Uterus (tissue), 4 donors: Measurements from ENCODE around the gene TLE5. TPM values are rescaled to one million over a fixed set of nuclear protein-coding genes. Genes with fewer than 3 reads are reported as not detected.
"Not testable (repeated sequence)": the region's sequence is repeated elsewhere in the genome, so short reads cannot be mapped to it uniquely, and the experiment has no call there.

ENCODE experiments used
- DNase-seq, 2 donors: peaks; one replicate each; pipeline ENCODE4 v3.0.0-alpha.2; 2019 to 2020
- H3K27ac ChIP-seq, 2 donors: fragments of 200-600 bp; sonication (generic); 1 replicate in 1 of 2; 2 replicates in 1 of 2; pipeline ENCODE4 v1.5.1; 2016 to 2018
- H3K27me3 ChIP-seq, 2 donors: fragments of 200-600 bp; sonication (generic); one replicate each; pipeline ENCODE4 v1.5.1; 2018 to 2019; ENCODE audit warnings: control low read depth in 1 of 2
- H3K36me3 ChIP-seq, 2 donors: fragments of 200-600 bp; sonication (generic); one replicate each; pipeline ENCODE4 v1.5.1; 2019; ENCODE audit warnings: control low read depth in 1 of 2
- H3K4me1 ChIP-seq, 2 donors: fragments of 200-600 bp; sonication (generic); one replicate each; pipeline ENCODE4 v1.5.1; 2018 to 2019; ENCODE audit warnings: control low read depth in 1 of 2
- H3K4me3 ChIP-seq, 2 donors: fragments of 200-600 bp; sonication (generic); 1 replicate in 1 of 2; 2 replicates in 1 of 2; pipeline ENCODE4 v1.5.1; 2018 to 2019; ENCODE audit warnings: mild to moderate bottlenecking in 1 of 2
- H3K9me3 ChIP-seq, 2 donors: fragments of 200-600 bp; sonication (generic); one replicate each; pipeline ENCODE4 v1.5.1; 2019; ENCODE audit warnings: control low read depth in 1 of 2
- CTCF ChIP-seq, 4 experiments: fragments of 200-600 bp in 2 of 4; fragments of 450-650 bp in 2 of 4; sonication (generic) in 2 of 4; IDR thresholded peaks; one replicate each; pipeline ENCODE4 v1.5.1; 2016 to 2019; ENCODE audit warnings: antibody characterized with exemption in 4 of 4, mild to moderate bottlenecking in 2 of 4, moderate library complexity in 1 of 4
- POLR2A ChIP-seq, 2 donors: fragments of 450-650 bp; IDR thresholded peaks; one replicate each; pipeline ENCODE4 v1.6.1; 2016; ENCODE audit warnings: antibody characterized with exemption in 2 of 2, mild to moderate bottlenecking in 1 of 2, moderate library complexity in 1 of 2
- intact Hi-C: fragments of 100-400 bp; cut with DNase I; formaldehyde crosslinking; loops from one replicate; pipeline ENCODE4 v1.15.1; 2023; ENCODE audit warnings: low total_unique reads
- total RNA-seq, 4 donors: library from RNA; depleted of rRNA in 3 of 4; stranded (reverse); fragments of >200 nt in 3 of 4; gene quantifications; one replicate each; pipeline versions ENCODE4 v1.1.0 to v1.2.4, GENCODE V29; 2014 to 2023
- donor health status: DM: yes; HTN: yes; CAD: no.

The TLE5 gene
- total RNA-seq, 4 donors from 2014 or later, result 86.1 to 644 (median 429) TPM

GRCh38 chr19:3015126-3016057 is 46.9 kb downstream of the TLE5 start:
- Histone ChIP-seq H3K9me3 (no peaks in the 10 kb centered on the region), H3K27me3 (no peaks in the 10 kb centered on the region), H3K4me3 (no peak overlapping the region), H3K4me1 (no peaks in the 10 kb centered on the region), H3K36me3 (no peaks in the 10 kb centered on the region), H3K27ac (no peak overlapping the region)
- intact Hi-C loops, result no loop called here
- DNase-seq, result no peak
- TF ChIP-seq POLR2A (IDR thresholded peaks at IDR 0.05) (no peak), CTCF (IDR thresholded peaks at IDR 0.05) (no peak)

GRCh38 chr19:3014135-3014534 is 48.2 kb downstream of the TLE5 start:
- DNase-seq, result no peak
- Histone ChIP-seq H3K4me1 (no peaks in the 10 kb centered on the region), H3K27ac (no peak overlapping the region), H3K27me3 (no peaks in the 10 kb centered on the region), H3K4me3 (no peak overlapping the region), H3K36me3 (no peaks in the 10 kb centered on the region), H3K9me3 (no peaks in the 10 kb centered on the region)
- no peak for TF ChIP-seq POLR2A (IDR thresholded peaks at IDR 0.05)
- TF ChIP-seq CTCF (IDR thresholded peaks at IDR 0.05), result no peak
- intact Hi-C loops, result no loop called here

- Histone ChIP-seq H3K27ac (no peak overlapping the region), H3K27me3 (no peaks in the 10 kb centered on the region), H3K9me3 (no peaks in the 10 kb centered on the region), H3K36me3 (no peaks in the 10 kb centered on the region), H3K4me3 (no peak overlapping the region), H3K4me1 (no peaks in the 10 kb centered on the region)
- intact Hi-C loops, result no loop called here
- TF ChIP-seq POLR2A (IDR thresholded peaks at IDR 0.05) (no peak), CTCF (IDR thresholded peaks at IDR 0.05) (no peak)
- DNase-seq, result no peak
These were observed 49.0 kb downstream of the TLE5 start for GRCh38 chr19:3013263-3013725.

- Histone ChIP-seq H3K4me3 (no peak overlapping the region), H3K27ac (no peak overlapping the region)
- intact Hi-C loops, result no loop called here
These were observed 49.6 kb downstream of the TLE5 start for GRCh38 chr19:3012621-3013262.

GRCh38 chr19:3012059-3012458 is 50.2 kb downstream of the TLE5 start:
- H3K9me3 ChIP-seq, H3K36me3 ChIP-seq, H3K27ac ChIP-seq, DNase-seq, H3K4me3 ChIP-seq, H3K4me1 ChIP-seq, intact Hi-C loops, H3K27me3 ChIP-seq: not testable (repeated sequence)

More at GRCh38 chr19:3012621-3013262, 49.6 kb downstream of the TLE5 start:
- no peak for DNase-seq
- Histone ChIP-seq H3K27me3 (no peaks in the 10 kb centered on the region), H3K4me1 (no peaks in the 10 kb centered on the region), H3K9me3 (no peaks in the 10 kb centered on the region), H3K36me3 (no peaks in the 10 kb centered on the region)
- TF ChIP-seq CTCF (IDR thresholded peaks at IDR 0.05) (no peak), POLR2A (IDR thresholded peaks at IDR 0.05) (no peak)
